Stimulated activated CD4-positive, alpha-beta T cell treated with anti-CD3 and anti-CD28 coated beads, Interleukin-4, amount 100 ng/mL, for 4 hours (primary cell): ENCODE results near the gene PRKX.
"Not testable (repeated sequence)": the region's sequence is repeated elsewhere in the genome, so short reads cannot be mapped to it uniquely, and the experiment has no call there.

Experiments used
- DNase-seq, 2 experiments: peaks; one replicate each; pipeline ENCODE4 v3.0.0-alpha.2; 2020

Gene PRKX

GRCh38 chrX:3713225-3713936, at the start of gene PRKX:
Gene PRKX (minus strand): TSS chrX:3713649. CDS start chrX:3713253, 396 bp downstream.
- peak; percentile 64 to 69 for DNase-seq

GRCh38 chrX:3763111-3763510, 49.7 kb upstream of the PRKX start:
- no peak for DNase-seq

GRCh38 chrX:3757510-3758025, 44.1 kb upstream of the PRKX start:
- no peak for DNase-seq

- no peak for DNase-seq
Observed at GRCh38 chrX:3748052-3748559, 34.7 kb upstream of the PRKX start.

- peak in 1 of 2 experiments; percentile 19 for DNase-seq
Observed at GRCh38 chrX:3743801-3744439, 30.5 kb upstream of the PRKX start.

GRCh38 chrX:3740946-3741345, 27.5 kb upstream of the PRKX start:
- DNase-seq, result not testable (repeated sequence)

- no peak for DNase-seq
Observed at GRCh38 chrX:3738509-3738908, 25.1 kb upstream of the PRKX start.

GRCh38 chrX:3736536-3736935, 23.1 kb upstream of the PRKX start:
- DNase-seq, result not testable (repeated sequence)

GRCh38 chrX:3735891-3736290, 22.4 kb upstream of the PRKX start:
- DNase-seq, result not testable (repeated sequence)

GRCh38 chrX:3734456-3734855, 21.0 kb upstream of the PRKX start:
- not testable (repeated sequence) for DNase-seq

- no peak for DNase-seq
Observed at GRCh38 chrX:3733043-3733430, 19.6 kb upstream of the PRKX start.

GRCh38 chrX:3732326-3733042, 19.0 kb upstream of the PRKX start:
- DNase-seq, result not testable (repeated sequence)

GRCh38 chrX:3728454-3728853, 15.0 kb upstream of the PRKX start:
- no peak for DNase-seq

- not testable (repeated sequence) for DNase-seq
Observed at GRCh38 chrX:3723460-3723859, 10.0 kb upstream of the PRKX start.

- DNase-seq, result no peak
Observed at GRCh38 chrX:3717742-3718420, 4.4 kb upstream of the PRKX start.

GRCh38 chrX:3715921-3716320, 2.5 kb upstream of the PRKX start:
- DNase-seq, result no peak

GRCh38 chrX:3714706-3715479, 1.4 kb upstream of the PRKX start:
- not testable (repeated sequence) for DNase-seq

- DNase-seq, result no peak
Observed at GRCh38 chrX:3713937-3714434, 537 bp upstream of the PRKX start.

GRCh38 chrX:3712870-3713224, 602 bp downstream of the PRKX start:
- no peak for DNase-seq

GRCh38 chrX:3712051-3712869, 1.2 kb downstream of the PRKX start:
- DNase-seq, result no peak

GRCh38 chrX:3711331-3711917, 2.0 kb downstream of the PRKX start:
- DNase-seq, result no peak
